ENCODE measurements around the gene ZBTB40. TPM values are rescaled to one million over a fixed set of nuclear protein-coding genes. Genes with fewer than 3 reads are reported as not detected.

The ZBTB40 gene
- total RNA-seq, 1 donor from 2014 or later = 25.8 TPM

DNA sequence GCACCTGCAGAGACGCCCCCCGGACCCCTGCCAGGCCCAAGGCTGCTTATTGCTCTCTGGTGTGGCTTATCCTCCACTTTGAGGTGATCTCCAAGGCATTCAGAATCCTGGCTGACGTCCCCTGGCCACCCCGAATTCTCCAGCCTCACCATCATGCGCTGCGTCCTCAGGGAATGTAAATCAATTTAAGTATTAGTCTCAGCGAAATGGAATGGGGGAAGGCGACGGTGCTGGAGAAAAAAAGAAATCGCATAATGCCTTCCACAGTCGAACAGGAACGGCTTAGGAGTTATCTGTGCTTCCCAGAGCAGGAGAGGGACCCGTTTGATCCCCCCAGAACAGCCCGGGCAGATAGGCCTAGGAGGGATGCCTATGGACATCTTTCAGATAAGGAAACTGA is 114.5 kb downstream of the ZBTB40 start:
- DNase-seq (ENCODE audit: low spot score) = no peak
- no peak for ATAC-seq
- intact Hi-C loops (cut with DNase I) = no loop called here

DNA sequence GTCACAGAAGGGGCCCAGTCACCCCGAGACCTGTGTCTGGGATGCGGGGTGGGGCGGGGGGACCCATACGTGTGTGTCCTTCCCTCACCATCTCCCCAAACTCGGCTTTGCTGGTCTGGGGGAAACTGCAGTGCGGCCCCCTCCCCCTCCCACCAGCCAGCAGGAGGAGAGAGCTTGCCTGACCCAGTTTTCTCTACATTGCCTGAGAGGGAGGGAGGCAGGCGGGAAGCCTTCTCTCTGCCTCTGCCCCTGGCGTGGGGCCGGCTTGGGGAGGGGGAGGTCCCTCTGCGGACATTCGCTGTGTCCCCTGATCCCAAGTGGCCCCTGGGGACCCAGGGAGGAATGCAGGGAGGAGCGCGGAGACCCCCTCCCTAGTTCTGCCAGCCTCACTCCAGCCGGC is 115.5 kb downstream of the ZBTB40 start:
- DNase-seq (ENCODE audit: low spot score) (no peak), ATAC-seq (no peak)
- intact Hi-C loops (cut with DNase I) = no loop called here

DNA sequence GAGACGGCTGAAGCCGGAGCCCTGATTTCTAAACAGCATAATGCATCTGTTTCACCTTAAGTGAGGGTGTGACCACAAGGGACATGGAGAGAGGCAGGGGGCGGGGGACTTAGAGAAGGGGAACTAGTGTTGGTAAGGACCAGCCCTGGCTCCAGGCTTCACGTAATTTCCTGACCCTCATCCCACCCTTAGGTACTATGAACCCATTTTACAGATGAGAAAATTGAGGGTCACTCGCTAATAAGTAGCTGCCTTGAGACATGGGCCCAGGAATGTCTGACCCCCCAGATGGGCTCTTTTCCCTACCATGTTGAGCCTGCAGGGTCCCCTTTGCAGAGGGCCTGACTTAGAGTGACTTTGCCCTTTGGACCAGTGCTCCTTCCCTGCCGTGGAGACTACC is 116.3 kb downstream of the ZBTB40 start:
- DNase-seq (ENCODE audit: low spot score) = no peak
- intact Hi-C loops (cut with DNase I) = no loop called here
- ATAC-seq = no peak

DNA sequence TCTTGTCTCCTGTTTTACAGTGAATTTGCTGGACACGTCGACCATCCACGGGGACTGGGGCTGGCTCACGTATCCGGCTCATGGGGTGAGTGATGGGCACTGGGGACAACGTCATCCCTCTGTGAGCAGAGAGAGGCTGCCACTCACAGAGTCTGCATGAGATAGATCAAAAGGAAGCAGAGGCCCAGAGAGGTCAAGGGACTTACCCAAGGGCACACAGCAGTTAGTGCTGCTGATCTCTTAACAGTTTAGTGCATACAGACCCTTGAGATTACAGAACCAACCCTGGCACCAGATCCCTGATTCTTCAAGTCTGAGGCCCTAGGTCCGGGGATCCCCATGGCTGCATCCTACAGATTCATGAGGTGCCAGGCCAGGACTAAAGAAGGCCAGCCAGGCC is 117.6 kb downstream of the ZBTB40 start:
- ATAC-seq = no peak
- intact Hi-C loops (cut with DNase I) = no loop called here
- no peak for DNase-seq (ENCODE audit: low spot score)

DNA sequence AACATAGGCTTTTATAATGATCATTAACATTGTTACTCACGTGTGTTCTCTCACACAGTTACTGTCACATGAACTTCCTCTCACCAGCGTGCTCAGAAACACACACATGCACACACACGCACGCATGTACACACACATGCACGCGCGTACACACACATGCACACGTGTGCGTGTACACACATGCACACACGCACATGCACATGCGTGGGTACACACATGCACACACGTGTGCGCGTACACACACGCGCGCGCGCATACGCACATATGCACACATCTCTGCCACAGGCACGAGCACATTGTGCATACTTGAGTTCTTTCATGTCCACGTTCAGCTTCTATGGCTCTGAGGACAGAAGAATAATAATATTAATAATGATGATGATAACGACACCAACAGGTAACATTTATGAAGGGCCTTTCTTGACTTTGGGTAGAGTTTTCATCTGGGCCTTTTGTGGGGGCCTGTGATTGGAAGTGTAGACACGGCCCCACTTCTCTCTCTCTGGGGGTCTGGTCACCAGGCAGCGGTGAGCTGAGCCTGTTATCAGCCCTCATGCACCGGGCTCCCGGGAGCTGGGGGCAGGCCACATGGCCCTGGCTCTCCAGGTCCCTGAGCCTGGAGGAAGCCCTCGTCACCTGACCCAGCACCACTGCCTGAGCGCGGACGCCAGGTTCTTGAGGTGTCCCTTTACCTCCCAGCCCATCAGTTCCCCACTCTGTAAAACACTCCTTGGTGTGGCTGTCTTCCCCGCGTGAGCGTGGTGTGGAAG is 118.7 kb downstream of the ZBTB40 start:
- DNase-seq (ENCODE audit: low spot score) (no peak), ATAC-seq (no peak)
- intact Hi-C loops (cut with DNase I) = no loop called here

DNA sequence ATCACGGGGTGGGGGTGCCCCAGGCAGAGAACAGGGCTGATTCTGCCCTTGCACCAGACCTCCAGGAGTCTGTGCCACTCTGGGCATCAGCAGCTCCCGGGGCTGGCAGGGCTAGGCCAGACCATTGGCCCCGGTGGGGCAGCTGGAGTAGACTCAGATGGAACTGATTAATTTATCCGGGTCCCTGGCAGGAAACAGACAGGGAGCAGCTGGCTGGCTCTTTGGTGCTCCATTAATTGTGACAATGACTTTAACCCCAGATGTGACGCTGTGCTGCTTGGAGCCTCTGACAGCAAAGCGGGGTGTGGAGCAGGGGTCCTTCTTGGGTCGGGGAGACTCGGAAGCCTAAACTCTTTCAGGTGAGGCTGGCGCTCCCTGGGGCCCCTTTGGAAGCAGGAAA is 121.2 kb downstream of the ZBTB40 start:
- no peak for DNase-seq (ENCODE audit: low spot score)
- ATAC-seq = no peak
- intact Hi-C loops (cut with DNase I) = no loop called here

DNA sequence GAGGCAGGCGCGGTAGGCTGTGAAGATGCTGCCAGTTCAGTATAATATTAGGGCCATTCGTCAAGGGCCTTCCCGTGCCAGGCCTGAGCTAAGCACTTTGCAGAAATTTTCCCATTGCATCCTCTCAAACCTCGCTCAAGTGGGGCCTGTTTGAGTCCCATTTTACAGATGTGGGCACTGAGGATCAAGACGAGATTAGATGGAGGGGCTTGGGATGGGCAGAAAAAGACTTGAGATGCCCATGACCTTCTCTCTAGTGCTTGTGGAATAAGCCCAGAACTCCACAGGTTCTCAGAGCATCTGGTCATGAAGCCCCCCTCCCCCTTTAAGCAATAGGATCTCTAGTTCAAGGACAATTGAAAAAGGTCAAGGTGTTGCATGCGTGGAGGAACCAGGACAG is 121.6 kb downstream of the ZBTB40 start:
- ATAC-seq (no peak), DNase-seq (ENCODE audit: low spot score) (no peak)
- intact Hi-C loops (cut with DNase I) = no loop called here

DNA sequence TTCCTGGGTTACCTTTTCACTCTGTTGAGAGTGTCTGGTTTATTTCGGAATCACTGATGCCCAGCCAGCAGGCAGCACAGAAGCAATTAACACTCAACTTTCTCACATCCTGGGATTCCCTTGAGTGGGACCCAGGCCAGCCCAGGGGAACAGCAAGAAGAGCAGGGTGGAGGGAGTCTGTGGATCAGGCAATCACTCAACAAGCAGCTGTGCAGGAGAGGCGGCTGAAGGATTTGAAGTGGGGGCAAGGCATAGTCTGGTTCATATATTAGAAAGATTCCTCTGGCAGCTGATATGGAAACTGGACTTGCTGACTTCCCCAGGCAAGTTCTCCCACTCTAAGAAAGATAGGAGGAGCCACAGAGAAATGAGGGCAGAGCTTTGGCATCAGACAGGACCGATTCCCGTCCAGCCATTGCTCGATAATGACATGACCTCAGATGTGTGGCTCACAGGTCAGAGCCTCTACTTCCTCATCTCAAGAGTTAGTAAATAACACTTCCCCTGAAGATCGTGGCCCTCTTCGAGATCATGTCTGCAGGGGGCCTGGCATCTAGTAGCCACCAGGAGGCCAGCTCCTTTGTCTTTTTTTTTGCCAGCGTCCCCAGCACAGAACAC is 124.0 kb downstream of the ZBTB40 start:
- intact Hi-C loops (cut with DNase I) = no loop called here
- no peak for DNase-seq (ENCODE audit: low spot score)
- ATAC-seq = no peak

DNA sequence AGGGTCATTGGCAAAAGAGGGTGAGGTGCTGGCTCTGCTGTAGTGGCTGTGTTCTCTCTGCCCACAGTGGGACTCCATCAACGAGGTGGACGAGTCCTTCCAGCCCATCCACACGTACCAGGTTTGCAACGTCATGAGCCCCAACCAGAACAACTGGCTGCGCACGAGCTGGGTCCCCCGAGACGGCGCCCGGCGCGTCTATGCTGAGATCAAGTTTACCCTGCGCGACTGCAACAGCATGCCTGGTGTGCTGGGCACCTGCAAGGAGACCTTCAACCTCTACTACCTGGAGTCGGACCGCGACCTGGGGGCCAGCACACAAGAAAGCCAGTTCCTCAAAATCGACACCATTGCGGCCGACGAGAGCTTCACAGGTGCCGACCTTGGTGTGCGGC is 124.5 kb downstream of the ZBTB40 start:
- DNase-seq (ENCODE audit: low spot score) (no peak), ATAC-seq (no peak)
- intact Hi-C loops (cut with DNase I) = no loop called here

DNA sequence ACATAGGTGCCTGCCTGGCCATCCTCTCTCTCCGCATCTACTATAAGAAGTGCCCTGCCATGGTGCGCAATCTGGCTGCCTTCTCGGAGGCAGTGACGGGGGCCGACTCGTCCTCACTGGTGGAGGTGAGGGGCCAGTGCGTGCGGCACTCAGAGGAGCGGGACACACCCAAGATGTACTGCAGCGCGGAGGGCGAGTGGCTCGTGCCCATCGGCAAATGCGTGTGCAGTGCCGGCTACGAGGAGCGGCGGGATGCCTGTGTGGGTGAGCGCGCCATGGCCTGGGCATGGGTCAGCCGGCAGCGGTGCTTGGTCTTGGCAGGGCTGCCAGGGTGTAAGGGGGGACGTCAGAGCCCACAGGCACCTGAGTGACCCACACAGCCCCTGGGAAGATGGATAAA is 125.0 kb downstream of the ZBTB40 start:
- ATAC-seq (no peak), DNase-seq (ENCODE audit: low spot score) (no peak)
- intact Hi-C loops (cut with DNase I) = no loop called here

DNA sequence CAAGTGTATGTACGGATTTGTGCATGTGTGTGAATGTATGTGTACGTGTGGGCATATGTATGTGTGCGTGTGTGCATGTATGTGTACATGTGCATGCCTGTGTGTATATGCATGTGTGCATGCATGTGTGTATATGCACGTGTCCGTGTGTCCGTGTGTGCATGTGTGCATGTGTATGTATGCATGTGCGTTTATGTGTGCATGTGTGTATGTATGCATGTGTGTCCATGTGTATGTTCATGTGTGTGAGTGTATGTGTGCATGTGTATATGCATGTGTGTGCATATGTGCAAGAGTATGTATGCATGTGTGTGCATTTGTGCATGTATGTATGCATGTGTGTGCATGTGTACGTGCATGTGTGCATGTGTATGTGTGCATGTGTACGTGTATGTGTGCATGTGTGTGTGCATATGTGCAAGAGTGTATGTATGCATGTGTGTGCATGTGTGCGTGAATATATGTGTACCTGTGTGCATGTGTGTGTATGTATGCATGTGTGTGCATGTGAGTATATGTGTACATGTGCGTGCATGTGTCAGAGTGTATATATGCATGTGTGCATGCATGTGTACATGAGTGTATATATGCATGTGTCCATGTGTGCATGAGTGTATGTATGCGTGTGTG is 127.2 kb downstream of the ZBTB40 start:
- intact Hi-C loops (cut with DNase I) = no loop called here
- DNase-seq (ENCODE audit: low spot score) (no peak), ATAC-seq (no peak)

DNA sequence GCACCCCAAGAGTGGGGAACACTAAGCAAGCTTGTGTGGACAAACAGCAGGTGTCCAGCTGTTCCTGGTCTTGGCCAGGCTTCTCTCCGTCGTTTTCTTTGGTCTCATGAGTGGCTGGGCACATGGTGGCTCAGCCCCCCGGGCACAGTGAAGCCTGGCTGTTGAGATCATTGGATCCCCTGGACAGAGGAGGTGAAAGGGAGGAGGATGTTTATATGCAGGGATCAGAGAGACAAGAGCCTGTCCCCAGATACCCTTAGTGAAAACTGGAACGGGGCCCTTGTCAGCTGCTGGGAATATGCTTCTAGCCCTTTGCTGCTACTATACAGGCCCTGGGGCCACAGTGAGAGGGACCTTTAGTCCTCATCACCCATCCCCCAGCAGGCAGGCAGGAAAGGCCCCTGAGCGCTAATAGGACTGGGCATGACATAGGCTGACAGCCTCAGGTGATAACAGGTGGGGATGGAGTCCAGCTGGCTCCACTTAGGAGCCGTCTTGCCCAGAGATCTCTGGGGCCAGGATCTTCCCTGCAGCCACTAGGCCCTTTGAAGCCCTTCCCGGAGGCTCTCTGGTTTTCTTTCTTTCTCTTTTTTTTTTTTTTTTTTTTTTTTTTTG is 128.0 kb downstream of the ZBTB40 start:
- no peak for DNase-seq (ENCODE audit: low spot score)
- intact Hi-C loops (cut with DNase I) = no loop called here
- ATAC-seq = no peak

Other genes starting within 250 kb of the ZBTB40 start
- gene EPHA8, start 111.6 kb downstream of the ZBTB40 start, total RNA-seq = not detected
- gene C1QA, start 184.8 kb downstream of the ZBTB40 start, total RNA-seq = 109 TPM
- gene C1QC, start 191.8 kb downstream of the ZBTB40 start, total RNA-seq = 126 TPM
- gene C1QB, start 201.4 kb downstream of the ZBTB40 start, total RNA-seq = 122 TPM

Data from sciatic nerve (tissue), 2 donors.